Epithelial cell of prostate (primary cell): ENCODE data around the gene ERC2.
A peak's percentile ranks its signal among the peaks of the same experiment; 100 is the strongest.
"Not testable (repeated sequence)": the region's sequence is repeated elsewhere in the genome, so short reads cannot be mapped to it uniquely, and the experiment has no call there.

Experiments
- DNase-seq: peaks from one replicate; pipeline ENCODE4 v3.0.0-alpha.2; 2011; ENCODE audit warnings: low read depth, low spot score
- H3K27ac ChIP-seq: fragments of 450-650 bp; 2 replicates; pipeline ENCODE4 v1.5.1; 2017; ENCODE audit warnings: mild to moderate bottlenecking

The ERC2 gene

GRCh38 chr3:56468184-56469106, at the start of gene ERC2:
ERC2 (minus strand) TSS chr3:56468467.
- no peak for DNase-seq
- no peak within 1 kb of the TSS for H3K27ac ChIP-seq

DNA sequence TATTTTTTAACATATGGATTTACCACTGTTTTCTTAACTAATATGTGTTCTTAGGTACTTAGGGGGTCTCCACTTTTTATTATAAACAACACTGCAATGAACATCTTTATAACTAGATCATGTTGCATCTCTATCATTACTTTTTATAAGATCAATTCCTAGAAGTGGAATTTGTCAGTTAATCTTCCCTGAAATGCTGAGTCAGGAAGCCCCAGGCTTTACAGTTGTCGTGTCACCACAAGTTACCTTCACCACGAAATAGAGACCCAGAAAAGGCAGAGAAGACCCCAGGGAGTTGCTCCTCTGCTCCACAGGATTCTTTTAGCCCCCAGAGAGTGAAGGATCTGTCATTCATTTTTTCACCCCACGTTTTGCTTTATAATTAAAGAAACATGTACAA, 34.5 kb upstream of the ERC2 start:
- H3K27ac ChIP-seq: no peak overlapping the region
- DNase-seq: no peak

- not testable (repeated sequence) for DNase-seq, H3K27ac ChIP-seq
Measured at GRCh38 chr3:56496376-56496775, 28.1 kb upstream of the ERC2 start.

DNA sequence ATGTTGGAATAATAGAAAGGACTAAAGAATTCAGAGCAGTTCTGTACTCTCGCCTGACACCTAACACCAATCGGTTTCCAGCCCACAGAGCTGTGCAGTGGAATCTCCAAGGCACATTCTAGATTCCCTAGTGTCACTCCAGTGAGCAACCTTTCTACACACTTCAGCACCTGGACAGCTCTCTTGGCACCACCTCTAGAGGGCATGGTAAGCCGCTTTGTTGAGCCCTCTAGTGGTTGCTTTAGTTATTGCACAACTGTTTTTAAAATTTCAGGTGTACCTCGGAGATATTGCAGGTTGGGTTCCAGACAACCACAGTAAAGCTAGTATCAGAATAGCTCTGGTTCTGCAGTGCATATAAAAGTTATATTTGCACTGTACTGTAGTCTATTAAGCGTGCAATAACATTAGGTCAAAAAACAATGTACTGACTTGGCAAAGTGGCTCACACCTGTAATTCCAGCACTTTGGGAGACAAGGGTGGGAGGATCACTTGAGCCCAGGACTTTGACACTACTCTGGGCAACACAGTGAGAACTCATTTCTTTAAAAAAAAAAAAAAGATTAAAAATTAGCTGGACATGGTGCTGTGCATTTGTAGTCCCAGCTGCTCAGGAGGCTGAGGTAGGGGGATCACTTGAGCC, 26.5 kb upstream of the ERC2 start:
- peak; percentile 37 for DNase-seq
- H3K27ac ChIP-seq: no peak overlapping the region

- peak; percentile 6 for DNase-seq
- peak overlapping the region; percentile 24 for H3K27ac ChIP-seq
Measured at GRCh38 chr3:56491566-56491965, 23.3 kb upstream of the ERC2 start.

DNA sequence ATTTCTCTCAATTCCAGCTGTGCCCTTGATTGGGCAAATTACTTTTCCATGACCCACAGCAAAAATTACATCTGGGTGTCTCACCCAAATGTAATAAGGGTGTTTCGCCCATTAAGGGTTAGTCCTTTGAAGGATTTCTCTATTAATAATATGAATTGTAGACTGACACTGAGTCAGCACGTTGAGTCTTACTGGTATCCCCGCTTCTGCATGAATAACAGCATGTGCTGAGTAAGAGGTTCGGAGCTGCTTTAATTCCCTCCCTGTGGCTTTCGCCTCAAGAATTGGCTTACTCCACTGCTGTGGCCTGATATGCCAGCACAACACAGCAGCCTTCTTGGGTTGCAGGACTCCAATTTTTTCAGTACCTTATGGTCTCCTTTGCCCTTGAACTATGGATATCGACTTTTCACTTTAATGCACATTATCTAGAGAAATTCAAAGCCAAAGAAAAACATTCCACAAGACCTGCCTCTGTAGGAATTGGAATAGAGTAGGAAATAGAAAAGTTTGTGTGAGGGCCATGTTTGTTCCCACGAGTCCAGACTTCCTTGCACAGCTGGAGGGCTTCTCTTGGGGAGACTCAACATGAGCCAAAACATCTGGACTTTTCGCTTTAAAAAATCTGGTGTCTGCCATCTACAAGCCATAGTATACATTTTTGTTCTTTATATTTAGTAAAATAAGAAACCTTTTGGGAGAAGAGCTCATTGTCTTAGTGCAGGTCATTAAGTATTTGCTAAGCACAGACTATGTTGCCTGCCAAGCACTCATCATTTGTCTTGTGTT, 20.7 kb upstream of the ERC2 start:
- no peak overlapping the region for H3K27ac ChIP-seq
- no peak for DNase-seq

GRCh38 chr3:56484525-56485032, 16.3 kb upstream of the ERC2 start:
- no peak overlapping the region for H3K27ac ChIP-seq
- no peak for DNase-seq

- DNase-seq: no peak
- no peak overlapping the region for H3K27ac ChIP-seq
Measured at GRCh38 chr3:56484122-56484521, 15.9 kb upstream of the ERC2 start.

DNA sequence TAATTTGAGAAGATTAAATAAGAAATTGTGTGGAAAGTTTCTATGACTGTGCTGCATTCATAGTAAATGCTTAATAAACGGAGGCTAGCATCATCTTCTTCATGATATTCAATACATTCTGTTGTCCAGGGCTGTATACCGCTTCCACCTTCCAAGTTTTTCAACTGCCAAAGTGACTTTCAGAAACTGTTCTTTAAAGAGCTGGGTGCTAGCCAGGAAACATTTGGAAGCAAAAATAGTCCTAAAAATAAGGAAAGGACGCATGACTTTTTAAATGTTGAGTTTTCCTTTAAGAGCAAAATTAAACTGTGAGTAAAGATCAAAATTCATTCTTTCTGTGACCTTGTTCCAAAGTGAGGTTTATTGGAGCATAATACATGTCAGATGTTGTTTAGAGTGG, 9.4 kb upstream of the ERC2 start:
- no peak overlapping the region for H3K27ac ChIP-seq
- DNase-seq: no peak

- H3K27ac ChIP-seq: no peak overlapping the region
- DNase-seq: no peak
Measured at GRCh38 chr3:56476771-56477170, 8.5 kb upstream of the ERC2 start.

GRCh38 chr3:56471771-56472170, 3.5 kb upstream of the ERC2 start:
- DNase-seq: no peak
- H3K27ac ChIP-seq: no peak overlapping the region

- no peak overlapping the region for H3K27ac ChIP-seq
- no peak for DNase-seq
Measured at GRCh38 chr3:56469141-56469540, 874 bp upstream of the ERC2 start.

GRCh38 chr3:56467801-56468183, 475 bp downstream of the ERC2 start:
- DNase-seq: no peak
- H3K27ac ChIP-seq: no peak overlapping the region

DNA sequence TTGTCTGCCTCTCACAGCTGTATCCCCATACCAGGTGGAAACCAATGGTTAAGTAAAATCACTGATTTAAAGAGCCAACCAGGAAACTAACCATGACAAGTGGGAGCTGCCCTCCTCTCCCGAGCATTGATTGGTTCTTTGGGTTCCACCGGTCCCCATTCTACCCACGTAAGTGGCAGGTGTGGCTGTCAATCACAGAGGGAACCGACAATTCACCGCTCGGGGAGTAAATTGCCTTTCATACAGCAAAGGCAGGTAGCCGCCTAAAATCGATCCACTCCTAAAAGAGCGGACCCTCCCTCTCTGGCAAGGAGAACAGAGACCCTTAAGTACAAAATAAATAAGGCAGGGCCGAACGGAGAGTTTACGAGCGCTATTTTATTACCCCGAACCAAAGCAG, 1.2 kb downstream of the ERC2 start:
- peak; percentile 73 for DNase-seq
- H3K27ac ChIP-seq: no peak overlapping the region

DNA sequence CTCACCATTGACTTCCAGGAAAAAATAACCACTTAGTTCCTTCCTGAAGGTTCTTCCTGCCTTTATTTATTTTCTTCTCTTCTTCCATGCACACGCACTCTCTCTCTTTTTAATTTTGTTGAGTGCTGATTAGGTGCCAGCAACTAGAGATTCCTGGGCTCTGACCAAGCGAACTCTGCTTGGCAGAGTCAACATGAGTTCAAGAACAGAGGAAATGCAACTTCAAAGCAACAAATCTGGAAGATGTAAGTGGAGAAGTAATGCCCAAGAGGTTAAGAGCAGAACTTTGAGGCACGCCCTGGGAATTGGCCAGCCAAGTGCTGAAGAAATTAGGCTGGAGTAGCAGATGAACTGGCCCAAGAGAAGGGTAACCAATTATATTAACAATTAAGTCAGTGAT, 8.5 kb downstream of the ERC2 start:
- no peak for DNase-seq
- no peak overlapping the region for H3K27ac ChIP-seq

GRCh38 chr3:56459104-56459496, 9.2 kb downstream of the ERC2 start:
- H3K27ac ChIP-seq: no peak overlapping the region
- DNase-seq: no peak

- DNase-seq: no peak
Measured at GRCh38 chr3:56458496-56459103, 9.7 kb downstream of the ERC2 start.

DNA sequence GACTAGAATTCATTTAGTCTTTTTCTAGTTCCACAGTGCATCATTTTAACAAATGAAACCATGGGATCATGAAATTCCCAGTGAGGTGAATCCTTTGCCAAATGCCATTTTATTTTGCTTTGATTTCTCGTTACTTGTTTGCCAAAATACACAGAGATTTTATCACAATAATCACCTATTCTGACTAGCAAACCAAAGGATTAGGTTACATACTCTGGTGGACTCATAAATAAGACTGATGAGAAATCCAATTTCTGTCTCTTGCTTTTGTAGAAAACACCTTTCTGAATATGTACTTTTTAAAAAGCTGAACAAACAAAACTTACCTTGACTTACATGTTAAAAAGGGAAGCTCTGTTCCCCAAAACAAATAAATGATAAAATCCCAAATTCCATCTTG, 12.2 kb downstream of the ERC2 start:
- H3K27ac ChIP-seq: no peak overlapping the region
- no peak for DNase-seq

More at GRCh38 chr3:56458496-56459103, 9.7 kb downstream of the ERC2 start:
- no peak overlapping the region for H3K27ac ChIP-seq

GRCh38 chr3:56453011-56453410, 15.3 kb downstream of the ERC2 start:
- DNase-seq: no peak
- no peak overlapping the region for H3K27ac ChIP-seq

DNA sequence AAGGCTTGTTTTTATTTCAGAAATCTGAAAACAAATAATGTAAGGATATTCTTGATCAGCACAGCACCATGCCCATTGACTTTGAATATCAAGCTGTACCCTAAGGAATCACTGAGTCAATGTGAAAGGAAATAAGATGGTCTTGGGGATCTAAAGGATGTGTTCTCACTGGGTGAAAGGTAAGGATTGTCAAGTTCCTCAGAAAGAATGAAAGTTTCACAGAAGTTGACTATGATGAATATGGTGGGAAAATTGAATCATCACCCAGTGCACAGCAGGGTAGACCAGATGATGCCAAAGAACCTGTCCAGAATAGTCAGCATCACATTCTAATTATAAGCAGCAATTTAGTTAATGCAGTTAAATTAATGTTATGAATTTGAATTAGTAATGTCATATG, 16.2 kb downstream of the ERC2 start:
- no peak for DNase-seq
- H3K27ac ChIP-seq: no peak overlapping the region
